K562 (cell line): ENCODE results near the gene BICD1. TPM values are rescaled to one million over a fixed set of nuclear protein-coding genes. Genes with fewer than 3 reads are reported as not detected.
A peak's percentile ranks its signal among the peaks of the same experiment; 100 is the strongest.

ENCODE experiments used
- ATAC-seq: fragments of 200-7000 bp; cut with Tn5 transposase; 3 replicates; pipeline ENCODE4 v1.9.1; 2020; ENCODE audit warnings: moderate library complexity
- BruUV-seq: library from RNA; stranded (reverse); fragments of 400-500 nt; replicated peaks from 2 replicates; lab custom pipeline; 2021; lab: Mats Ljungman, UMichigan
- CTCF ChIA-PET: fragments of 300-600 bp; formaldehyde crosslinking; extraction: SDS; loops from one replicate; lab custom pipeline; 2021; ENCODE audit warnings: low intra/inter-chr PET ratio; lab: Yijun Ruan, JAX
- POLR2A ChIA-PET: fragments of 300-600, 350-650 bp; sonication (Branson Sonifier 250); formaldehyde crosslinking; extraction: SDS; loops from one replicate; lab custom pipeline; 2021; ENCODE audit warnings: antibody characterized with exemption, inconsistent platforms; lab: Yijun Ruan, JAX
- DNase-seq, 4 experiments: peaks; one replicate each; pipeline versions ENCODE4 v3.0.0 to v3.0.0-alpha.2; 2011 to 2018; ENCODE audit warnings: low spot score in 3 of 4, mixed read lengths in 3 of 4; ENCODE audit errors: extremely low read depth in 1 of 4
- FAIRE-seq: peaks from 2 replicates; lab custom pipeline; 2011; peaks lifted over from hg19 to GRCh38; lab: Jason Lieb, UNC
- H2AFZ ChIP-seq: 2 replicates; pipeline ENCODE4 v1.6.0; 2011; ENCODE audit warnings: low read depth, low read length, control low read depth, inconsistent platforms
- H3K27ac ChIP-seq: fragments of 200-600 bp; 3 replicates; pipeline ENCODE4 v1.8.0; 2011; ENCODE audit warnings: low read depth, mild to moderate bottlenecking, control low read depth, inconsistent platforms, low read length, moderate library complexity, mixed read lengths; ENCODE audit errors: extremely low read depth
- H3K27me3 ChIP-seq, 2 experiments: fragments of 300-600 bp in 1 of 2; 2 replicates in 1 of 2; 3 replicates in 1 of 2; pipeline versions ENCODE4 v1.6.0 to v1.8.0; 2011; ENCODE audit warnings: inconsistent platforms in 2 of 2, low read length in 2 of 2, mild to moderate bottlenecking in 1 of 2, mixed read lengths in 1 of 2, moderate library complexity in 1 of 2; ENCODE audit not compliant: control insufficient read depth in 2 of 2, insufficient read depth in 2 of 2
- H3K36me3 ChIP-seq: fragments of 300-600 bp; 3 replicates; pipeline ENCODE4 v1.8.0; 2011; ENCODE audit warnings: mild to moderate bottlenecking, low read length, inconsistent platforms; ENCODE audit not compliant: control insufficient read depth, insufficient read depth
- H3K4me1 ChIP-seq, 2 experiments: fragments of 200-600 bp in 1 of 2; replicated peaks in 1 of 2; 2 replicates in 1 of 2; 3 replicates in 1 of 2; pipeline versions ENCODE4 v1.5.1 to v1.8.0; 2011; ENCODE audit warnings: inconsistent platforms in 2 of 2, low read length in 2 of 2, mild to moderate bottlenecking in 1 of 2, mixed read lengths in 1 of 2, moderate library complexity in 1 of 2; ENCODE audit not compliant: control insufficient read depth in 2 of 2, insufficient read depth in 2 of 2
- H3K4me2 ChIP-seq: 2 replicates; pipeline ENCODE4 v1.6.1; 2011; ENCODE audit warnings: low read length, control low read depth, inconsistent platforms, mixed read lengths; ENCODE audit not compliant: insufficient read depth
- H3K4me3 ChIP-seq: fragments of 200-600 bp; sonication (generic), shearing (Covaris generic); 2 replicates; pipeline ENCODE4 v1.5.1; 2016; ENCODE audit warnings: control low read depth, inconsistent platforms
- H3K79me2 ChIP-seq: fragments of 200-600 bp; 3 replicates; pipeline ENCODE4 v1.8.0; 2011; ENCODE audit warnings: low read length, inconsistent platforms; ENCODE audit not compliant: control insufficient read depth, insufficient read depth
- H3K9ac ChIP-seq, 2 experiments: 2 replicates each; pipeline versions ENCODE4 v1.6.0 to v1.6.1; 2011; ENCODE audit warnings: low read depth in 2 of 2, low read length in 2 of 2, control low read depth in 1 of 2, inconsistent platforms in 1 of 2, mild to moderate bottlenecking in 1 of 2, mixed read lengths in 1 of 2; ENCODE audit not compliant: insufficient read depth in 1 of 2
- H3K9me1 ChIP-seq: one replicate; pipeline ENCODE4 v1.6.0; 2011; ENCODE audit warnings: inconsistent platforms, mild to moderate bottlenecking, low read length, moderate library complexity; ENCODE audit not compliant: control insufficient read depth, insufficient read depth
- H3K9me3 ChIP-seq: replicated peaks from 2 replicates; pipeline ENCODE4 v1.5.1; 2011; ENCODE audit warnings: low read depth, low read length, inconsistent platforms; ENCODE audit not compliant: control insufficient read depth, insufficient read depth
- H4K20me1 ChIP-seq: replicated peaks from 2 replicates; pipeline ENCODE4 v1.6.1; 2011; ENCODE audit warnings: low read length, inconsistent platforms, mixed read lengths; ENCODE audit not compliant: control insufficient read depth, insufficient read depth
- ARID3A ChIP-seq: IDR thresholded peaks from 2 replicates; pipeline ENCODE4 v1.6.1; 2012; ENCODE audit warnings: low read depth, low read length, improper control_type of control experiment, borderline replicate concordance
- BRCA1 ChIP-seq, 2 experiments: fragments of 450-650 bp in 1 of 2; sonication (generic) in 1 of 2; formaldehyde crosslinking in 1 of 2; IDR thresholded peaks; 2 replicates each; pipeline versions ENCODE4 v1.5.0 to v1.6.1; 2017 to 2020; ENCODE audit warnings: mild to moderate bottlenecking in 1 of 2, missing genetic modification reagents in 1 of 2
- CC2D1A ChIP-seq: fragments of 450-650 bp; IDR thresholded peaks from 2 replicates; pipeline ENCODE4 v1.6.1; 2017; ENCODE audit warnings: mild to moderate bottlenecking
- CREB1 ChIP-seq, 2 experiments: sonication (generic) in 1 of 2; formaldehyde crosslinking in 1 of 2; IDR thresholded peaks; 2 replicates each; pipeline versions ENCODE4 v1.6.1 to v1.8.0; 2012 to 2022; ENCODE audit warnings: inconsistent platforms in 1 of 2, mild to moderate bottlenecking in 1 of 2, missing genetic modification reagents in 1 of 2, moderate library complexity in 1 of 2
- CXXC5 ChIP-seq: fragments of 250-450 bp; sonication (Bioruptor Pico); IDR thresholded peaks from 2 replicates; pipeline ENCODE4 v1.8.0; 2022; ENCODE audit warnings: inconsistent platforms, mild to moderate bottlenecking, moderate library complexity
- NCOR1 ChIP-seq: fragments of 450-650 bp; IDR thresholded peaks from 2 replicates; pipeline ENCODE4 v1.6.1; 2016; ENCODE audit warnings: mild to moderate bottlenecking, moderate library complexity
- NFIC ChIP-seq: fragments of 450-650 bp; IDR thresholded peaks from 2 replicates; pipeline ENCODE4 v1.6.1; 2017; ENCODE audit warnings: mild to moderate bottlenecking, inconsistent platforms
- OTX1 ChIP-seq: fragments of 450-650 bp; formaldehyde crosslinking; IDR thresholded peaks from 2 replicates; pipeline ENCODE4 v1.4.0; 2022; ENCODE audit warnings: mild to moderate bottlenecking
- RAD21 ChIP-seq, 2 experiments: fragments of 250-450 bp in 1 of 2; fragments of 450-650 bp in 1 of 2; sonication (Bioruptor Pico) in 1 of 2; formaldehyde crosslinking in 1 of 2; IDR thresholded peaks in 1 of 2; conservative IDR thresholded peaks in 1 of 2; 2 replicates each; pipeline versions ENCODE4 v1.4.0 to v1.8.0; 2020 to 2022; ENCODE audit warnings: mild to moderate bottlenecking in 2 of 2, moderate library complexity in 1 of 2
- SRF ChIP-seq, 2 experiments: fragments of 250-450, 450-650 bp in 1 of 2; sonication (Bioruptor Pico) in 1 of 2; sonication (generic) in 1 of 2; formaldehyde crosslinking; IDR thresholded peaks; 2 replicates each; pipeline versions ENCODE4 v1.5.0 to v1.5.1; 2020 to 2022; ENCODE audit warnings: mild to moderate bottlenecking in 1 of 2, missing genetic modification reagents in 1 of 2
- TEAD1 ChIP-seq, 2 experiments: fragments of 450-650 bp in 1 of 2; sonication (generic) in 1 of 2; formaldehyde crosslinking; IDR thresholded peaks; 2 replicates each; pipeline versions ENCODE4 v1.4.0 to v1.8.0; 2020 to 2022; ENCODE audit warnings: mild to moderate bottlenecking in 2 of 2, missing genetic modification reagents in 1 of 2
- TSHZ1 ChIP-seq: fragments of 250-450 bp; sonication (Bioruptor Pico); IDR thresholded peaks from 2 replicates; pipeline ENCODE4 v1.4.0; 2020; ENCODE audit warnings: mild to moderate bottlenecking, moderate library complexity
- ZFP30 ChIP-seq: fragments of 250-450 bp; sonication (Bioruptor Pico); IDR thresholded peaks from 2 replicates; pipeline ENCODE4 v1.8.0; 2022; ENCODE audit warnings: moderate library complexity, mild to moderate bottlenecking, inconsistent platforms, borderline replicate concordance
- ZNF436 ChIP-seq: fragments of 250-450, 450-650 bp; sonication (Bioruptor Pico); formaldehyde crosslinking; IDR thresholded peaks from 2 replicates; pipeline ENCODE4 v1.7.0; 2020; ENCODE audit warnings: mild to moderate bottlenecking
- ZSCAN32 ChIP-seq: fragments of 450-650 bp; formaldehyde crosslinking; IDR thresholded peaks from 2 replicates; pipeline ENCODE4 v1.4.0; 2020; ENCODE audit warnings: mild to moderate bottlenecking, moderate library complexity
- WGBS: fragments of 100-300 bp; shearing (Covaris generic); methylation state at CpG from one replicate; pipeline ENCODE4 v1.1.6; 2016; ENCODE audit warnings: low coverage, mixed read lengths; ENCODE audit not compliant: insufficient coverage; ENCODE audit errors: missing lambda C conversion rate; 5-methylcytosine and 5-hydroxymethylcytosine counted together
- in situ Hi-C: fragments of 300-500 bp; cut with MboI; formaldehyde crosslinking; loops from 4 replicates; pipeline ENCODE4 v1.15.0; 2018; ENCODE audit warnings: inconsistent platforms, mixed read lengths
- intact Hi-C: fragments of 100-400 bp; cut with micrococcal nuclease; formaldehyde crosslinking; loops from 2 replicates; pipeline ENCODE4 v1.14.2; 2022
- polyA plus RNA-seq, 8 experiments: library from polyadenylated mRNA; depleted of rRNA in 4 of 8; stranded (reverse) in 5 of 8; unstranded in 3 of 8; fragments of >200 nt; fragmentation: Nextera tagmentation in 2 of 8; fragmentation: Illumina TruSeq in 1 of 8; extraction: Ambion mirVana in 2 of 8; extraction: Trizol in 1 of 8; gene quantifications; 2 replicates each; pipeline versions ENCODE4 v1.2.1 to v1.2.3, GENCODE V29; 2011 to 2014; ENCODE audit warnings: inconsistent platforms in 1 of 8, missing spikeins in 1 of 8
- total RNA-seq, 7 experiments: library from RNA; depleted of rRNA in 6 of 7; stranded (reverse); fragments of >200 nt in 6 of 7; fragmentation: Illumina TruSeq in 2 of 7; extraction: Trizol in 2 of 7; gene quantifications; 2 replicates each; pipeline versions ENCODE4 v1.2.1 to v1.2.3, GENCODE V29; 2011 to 2021; ENCODE audit warnings: low replicate concordance in 1 of 7

The BICD1 gene
- total and polyA plus RNA-seq, 9 of the 15 experiments (the other 6 are each of a cell fraction or from before 2014, with no cell fraction given), result 3.5 to 21.1 (median 12.5) TPM

- DNase-seq (peak; percentile 60 to 75 (median 70)), ATAC-seq (peak; percentile 90), FAIRE-seq (peak; percentile 87)
- no peaks in the 10 kb centered on the region for H3K9me1 ChIP-seq
- H3K9me3 ChIP-seq, result no peaks in the 10 kb centered on the region
- ChIA-PET CTCF (interaction anchor here (0.5 to 0.7 kb wide), 2 partner anchors 554 to 1113 kb away, joined by 3 read pairs; no protein-coding TSS in a partner anchor), POLR2A (no interaction called here)
- intact Hi-C loops (loop anchor here (1.0 to 5.0 kb wide), 5 partner anchors 37 to 390 kb away; partner anchors contain the start of gene YARS2), in situ Hi-C loops (loop anchor here (10.0 kb wide), 1 partner anchor 289 kb away; no protein-coding TSS in a partner anchor)
- H4K20me1 ChIP-seq, result no peaks in the 10 kb centered on the region
- no peaks in the 10 kb centered on the region for H3K4me1 ChIP-seq
- H2AFZ ChIP-seq, result no peak overlapping the region
- H3K4me3 ChIP-seq, result no peak overlapping the region
- H3K27ac ChIP-seq, result no peak overlapping the region
- H3K79me2 ChIP-seq, result no peaks in the 10 kb centered on the region
- 16% methylated on average over 5 of the region's 5 CpGs for WGBS
- no peaks in the 10 kb centered on the region; a peak in 1 of 5 replicates for H3K27me3 ChIP-seq
- no peak overlapping the region for H3K4me2 ChIP-seq
- no TSS peak for BruUV-seq
- H3K9ac ChIP-seq, result no peak overlapping the region
- no peaks in the 10 kb centered on the region for H3K36me3 ChIP-seq
- TF ChIP-seq RAD21 (CRISPR knock-in tag; conservative IDR thresholded peaks at IDR 0.05 in 1 of 2, IDR thresholded peaks at IDR 0.05 in 1 of 2) (peak; percentile 83 to 89), NFIC (no peak), BRCA1 (IDR thresholded peaks at IDR 0.05) (no peak), BRCA1 (CRISPR knock-in tag; IDR thresholded peaks at IDR 0.05) (no peak), NCOR1 (no peak), CXXC5 (CRISPR knock-in tag) (no peak), ARID3A (0 out of 2 replicates have a peak, but pooled peaks have one; percentile 23), ZNF436 (CRISPR knock-in tag) (no peak), TSHZ1 (CRISPR knock-in tag) (no peak), ZSCAN32 (CRISPR knock-in tag) (no peak), OTX1 (no peak), TEAD1 (CRISPR knock-in tag; IDR thresholded peaks at IDR 0.05) (no peak), ZFP30 (CRISPR knock-in tag) (no peak), SRF (CRISPR knock-in tag; IDR thresholded peaks at IDR 0.05) (peak in 1 of 2 experiments; percentile 40; a peak in 1 of 4 replicates), CREB1 (IDR thresholded peaks at IDR 0.05) (no peak), CREB1 (CRISPR knock-in tag; IDR thresholded peaks at IDR 0.05) (no peak), CC2D1A (no peak)
These were observed 258.9 kb downstream of the BICD1 start for GRCh38 chr12:32365473-32366064.
